K562 (cell line): Measurements from ENCODE around the gene CCDC137. TPM values are rescaled to one million over a fixed set of nuclear protein-coding genes. Genes with fewer than 3 reads are reported as not detected.

Experiments used
- CBFA2T3 ChIP-seq: fragments of 450-650 bp; IDR thresholded peaks from 2 replicates; pipeline ENCODE4 v1.6.1; 2017
- FOSL1 ChIP-seq: fragments of 200-800 bp; sonication (Bioruptor generic); conservative IDR thresholded peaks from 2 replicates; pipeline ENCODE4 v1.6.1; 2016; ENCODE audit warnings: missing genetic modification characterization, missing compliant biosample characterization
- MAZ ChIP-seq, 2 experiments: fragments of 450-650 bp in 1 of 2; sonication (generic) in 1 of 2; formaldehyde crosslinking; IDR thresholded peaks in 1 of 2; conservative IDR thresholded peaks in 1 of 2; 2 replicates each; pipeline versions ENCODE4 v1.4.0 to v1.5.0; 2020; ENCODE audit warnings: mild to moderate bottlenecking in 1 of 2, missing genetic modification reagents in 1 of 2
- NBN ChIP-seq: fragments of 450-650 bp; IDR thresholded peaks from 2 replicates; pipeline ENCODE4 v1.6.1; 2016; ENCODE audit warnings: low read depth, mild to moderate bottlenecking
- NCOA2 ChIP-seq, 2 experiments: fragments of 450-650 bp; IDR thresholded peaks; 2 replicates each; pipeline ENCODE4 v1.6.1; 2018; ENCODE audit warnings: mild to moderate bottlenecking in 2 of 2, moderate library complexity in 1 of 2; ENCODE audit not compliant: partially characterized antibody in 2 of 2
- SNRNP70 ChIP-seq: fragments of 200-400 bp; formaldehyde crosslinking; optimal IDR thresholded peaks from 2 replicates; pipeline ENCODE3; 2017; ENCODE audit warnings: low read depth, low read length
- ZEB2 ChIP-seq: fragments of 450-650 bp; IDR thresholded peaks from 2 replicates; pipeline ENCODE4 v1.6.1; 2016
- polyA plus RNA-seq, 8 experiments: library from polyadenylated mRNA; depleted of rRNA in 4 of 8; stranded (reverse) in 5 of 8; unstranded in 3 of 8; fragments of >200 nt; fragmentation: Nextera tagmentation in 2 of 8; fragmentation: Illumina TruSeq in 1 of 8; extraction: Ambion mirVana in 2 of 8; extraction: Trizol in 1 of 8; gene quantifications; 2 replicates each; pipeline versions ENCODE4 v1.2.1 to v1.2.3, GENCODE V29; 2011 to 2014; ENCODE audit warnings: inconsistent platforms in 1 of 8, missing spikeins in 1 of 8
- total RNA-seq, 7 experiments: library from RNA; depleted of rRNA in 6 of 7; stranded (reverse); fragments of >200 nt in 6 of 7; fragmentation: Illumina TruSeq in 2 of 7; extraction: Trizol in 2 of 7; gene quantifications; 2 replicates each; pipeline versions ENCODE4 v1.2.1 to v1.2.3, GENCODE V29; 2011 to 2021; ENCODE audit warnings: low replicate concordance in 1 of 7
- TF ChIP-seq, protein P1 (sequence below): fragments of 250-450 bp; sonication (Bioruptor Pico); IDR thresholded peaks from 2 replicates; pipeline ENCODE4 v1.5.0; 2021
- TF ChIP-seq, protein P2 (sequence below): fragments of 450-650 bp; IDR thresholded peaks from 2 replicates; pipeline ENCODE4 v1.6.1; 2016; ENCODE audit warnings: low read depth
- TF ChIP-seq, protein P3 (sequence below), 2 experiments: fragments of 250-450 bp in 1 of 2; fragments of 450-650 bp in 1 of 2; sonication (Bioruptor Pico) in 1 of 2; IDR thresholded peaks; 2 replicates each; pipeline versions ENCODE4 v1.6.1 to v1.8.0; 2016 to 2021; ENCODE audit warnings: mild to moderate bottlenecking in 2 of 2, moderate library complexity in 2 of 2, missing compliant biosample characterization in 1 of 2, missing genetic modification characterization in 1 of 2
- TF ChIP-seq, protein P4 (sequence below): sonication (generic); formaldehyde crosslinking; IDR thresholded peaks from 2 replicates; pipeline ENCODE4 v1.8.0; 2022; ENCODE audit warnings: missing genetic modification reagents, mild to moderate bottlenecking, moderate library complexity, borderline replicate concordance
- TF ChIP-seq, protein P5 (sequence below): fragments of 250-450 bp; sonication (Bioruptor Pico); IDR thresholded peaks from 2 replicates; pipeline ENCODE4 v1.4.0; 2020; ENCODE audit warnings: borderline replicate concordance

Gene CCDC137
- total and polyA plus RNA-seq, 9 of the 15 experiments (the other 6 are each of a cell fraction or from before 2014, with no cell fraction given), result 2.3 to 68.1 (median 38.3) TPM

DNA sequence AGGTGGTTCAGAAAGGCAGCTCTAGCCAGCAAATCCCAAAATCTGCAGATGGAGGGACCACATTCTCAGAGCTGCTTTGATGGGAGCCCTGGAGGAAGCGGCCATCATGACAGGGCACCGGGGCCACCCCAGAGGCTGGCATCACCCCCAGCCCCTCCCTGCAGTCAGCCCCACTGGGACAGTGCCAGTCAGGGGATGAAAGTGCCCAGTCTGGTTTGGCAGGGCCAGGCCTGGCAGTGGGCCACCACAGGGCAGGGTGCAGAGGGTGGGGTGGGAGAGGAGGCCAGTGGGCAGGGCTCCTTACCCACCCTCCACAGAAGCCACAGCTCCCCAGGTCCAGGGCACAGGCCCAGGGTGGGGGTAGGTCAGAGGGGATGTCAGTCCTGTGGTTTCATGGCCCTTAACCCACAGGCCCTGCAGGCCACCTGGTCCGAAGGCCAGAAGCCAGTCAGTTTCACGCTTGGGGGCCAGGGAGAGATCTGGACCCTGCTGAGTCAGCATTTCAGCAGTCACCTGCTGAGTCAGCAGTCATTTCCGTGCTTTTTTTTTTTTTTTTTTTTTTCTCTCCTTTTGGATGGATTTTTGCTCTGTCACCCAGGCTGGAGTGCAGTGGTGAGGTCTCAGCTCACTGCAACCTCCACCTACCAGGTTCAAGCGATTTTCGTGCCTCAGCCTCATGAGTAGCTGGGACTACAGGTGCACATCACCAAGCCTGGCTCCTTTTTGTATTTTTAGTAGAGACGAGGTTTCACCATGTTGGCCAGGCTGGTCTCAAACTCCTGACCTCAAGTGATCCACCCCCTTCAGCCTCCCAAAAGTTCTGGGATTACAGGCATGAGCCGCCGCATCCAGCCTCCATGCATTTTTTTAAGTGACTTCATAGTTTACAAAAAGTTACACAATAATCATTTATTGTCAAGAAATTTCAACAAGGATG, 55.9 kb downstream of the CCDC137 start (continued):
- TF ChIP-seq, protein P1, sequence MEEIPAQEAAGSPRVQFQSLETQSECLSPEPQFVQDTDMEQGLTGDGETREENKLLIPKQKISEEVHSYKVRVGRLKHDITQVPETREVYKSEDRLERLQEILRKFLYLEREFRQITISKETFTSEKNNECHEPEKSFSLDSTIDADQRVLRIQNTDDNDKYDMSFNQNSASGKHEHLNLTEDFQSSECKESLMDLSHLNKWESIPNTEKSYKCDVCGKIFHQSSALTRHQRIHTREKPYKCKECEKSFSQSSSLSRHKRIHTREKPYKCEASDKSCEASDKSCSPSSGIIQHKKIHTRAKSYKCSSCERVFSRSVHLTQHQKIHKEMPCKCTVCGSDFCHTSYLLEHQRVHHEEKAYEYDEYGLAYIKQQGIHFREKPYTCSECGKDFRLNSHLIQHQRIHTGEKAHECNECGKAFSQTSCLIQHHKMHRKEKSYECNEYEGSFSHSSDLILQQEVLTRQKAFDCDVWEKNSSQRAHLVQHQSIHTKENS (CRISPR knock-in tag), result no peak
- peak; percentile 51; the same call in 1 of the 2 replicates for TF ChIP-seq NBN
- TF ChIP-seq, protein P2, sequence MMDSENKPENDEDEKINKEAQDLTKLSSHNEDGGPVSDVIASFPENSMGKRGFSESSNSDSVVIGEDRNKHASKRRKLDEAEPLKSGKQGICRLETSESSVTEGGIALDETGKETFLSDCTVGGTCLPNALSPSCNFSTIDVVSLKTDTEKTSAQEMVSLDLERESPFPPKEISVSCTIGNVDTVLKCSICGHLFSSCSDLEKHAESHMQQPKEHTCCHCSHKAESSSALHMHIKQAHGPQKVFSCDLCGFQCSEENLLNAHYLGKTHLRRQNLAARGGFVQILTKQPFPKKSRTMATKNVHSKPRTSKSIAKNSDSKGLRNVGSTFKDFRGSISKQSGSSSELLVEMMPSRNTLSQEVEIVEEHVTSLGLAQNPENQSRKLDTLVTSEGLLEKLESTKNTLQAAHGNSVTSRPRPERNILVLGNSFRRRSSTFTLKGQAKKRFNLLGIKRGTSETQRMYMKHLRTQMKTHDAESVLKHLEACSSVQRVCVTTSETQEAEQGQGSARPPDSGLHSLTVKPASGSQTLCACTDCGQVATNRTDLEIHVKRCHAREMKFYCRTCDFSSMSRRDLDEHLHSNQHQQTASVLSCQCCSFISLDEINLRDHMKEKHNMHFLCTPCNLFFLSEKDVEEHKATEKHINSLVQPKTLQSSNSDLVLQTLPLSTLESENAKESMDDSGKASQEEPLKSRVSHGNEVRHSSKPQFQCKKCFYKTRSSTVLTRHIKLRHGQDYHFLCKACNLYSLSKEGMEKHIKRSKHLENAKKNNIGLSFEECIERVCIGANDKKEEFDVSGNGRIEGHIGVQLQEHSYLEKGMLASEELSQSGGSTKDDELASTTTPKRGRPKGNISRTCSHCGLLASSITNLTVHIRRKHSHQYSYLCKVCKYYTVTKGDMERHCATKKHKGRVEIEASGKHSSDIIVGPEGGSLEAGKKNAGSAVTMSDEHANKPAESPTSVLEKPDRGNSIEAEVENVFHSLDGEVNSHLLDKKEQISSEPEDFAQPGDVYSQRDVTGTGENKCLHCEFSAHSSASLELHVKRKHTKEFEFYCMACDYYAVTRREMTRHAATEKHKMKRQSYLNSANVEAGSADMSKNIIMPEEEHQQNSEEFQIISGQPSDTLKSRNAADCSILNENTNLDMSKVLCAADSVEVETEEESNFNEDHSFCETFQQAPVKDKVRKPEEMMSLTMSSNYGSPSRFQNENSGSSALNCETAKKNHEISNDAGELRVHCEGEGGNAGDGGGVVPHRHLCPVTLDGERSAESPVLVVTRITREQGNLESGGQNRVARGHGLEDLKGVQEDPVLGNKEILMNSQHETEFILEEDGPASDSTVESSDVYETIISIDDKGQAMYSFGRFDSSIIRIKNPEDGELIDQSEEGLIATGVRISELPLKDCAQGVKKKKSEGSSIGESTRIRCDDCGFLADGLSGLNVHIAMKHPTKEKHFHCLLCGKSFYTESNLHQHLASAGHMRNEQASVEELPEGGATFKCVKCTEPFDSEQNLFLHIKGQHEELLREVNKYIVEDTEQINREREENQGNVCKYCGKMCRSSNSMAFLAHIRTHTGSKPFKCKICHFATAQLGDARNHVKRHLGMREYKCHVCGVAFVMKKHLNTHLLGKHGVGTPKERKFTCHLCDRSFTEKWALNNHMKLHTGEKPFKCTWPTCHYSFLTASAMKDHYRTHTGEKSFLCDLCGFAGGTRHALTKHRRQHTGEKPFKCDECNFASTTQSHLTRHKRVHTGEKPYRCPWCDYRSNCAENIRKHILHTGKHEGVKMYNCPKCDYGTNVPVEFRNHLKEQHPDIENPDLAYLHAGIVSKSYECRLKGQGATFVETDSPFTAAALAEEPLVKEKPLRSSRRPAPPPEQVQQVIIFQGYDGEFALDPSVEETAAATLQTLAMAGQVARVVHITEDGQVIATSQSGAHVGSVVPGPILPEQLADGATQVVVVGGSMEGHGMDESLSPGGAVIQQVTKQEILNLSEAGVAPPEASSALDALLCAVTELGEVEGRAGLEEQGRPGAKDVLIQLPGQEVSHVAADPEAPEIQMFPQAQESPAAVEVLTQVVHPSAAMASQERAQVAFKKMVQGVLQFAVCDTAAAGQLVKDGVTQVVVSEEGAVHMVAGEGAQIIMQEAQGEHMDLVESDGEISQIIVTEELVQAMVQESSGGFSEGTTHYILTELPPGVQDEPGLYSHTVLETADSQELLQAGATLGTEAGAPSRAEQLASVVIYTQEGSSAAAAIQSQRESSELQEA, result no peak
- TF ChIP-seq FOSL1 (tag), result peak; percentile 70
- TF ChIP-seq, protein P3, sequence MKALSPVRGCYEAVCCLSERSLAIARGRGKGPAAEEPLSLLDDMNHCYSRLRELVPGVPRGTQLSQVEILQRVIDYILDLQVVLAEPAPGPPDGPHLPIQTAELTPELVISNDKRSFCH (CRISPR knock-in tag; IDR thresholded peaks at IDR 0.05), result no peak
- TF ChIP-seq, protein P3 (tag; IDR thresholded peaks at IDR 0.05), result no peak
- TF ChIP-seq, protein P4, sequence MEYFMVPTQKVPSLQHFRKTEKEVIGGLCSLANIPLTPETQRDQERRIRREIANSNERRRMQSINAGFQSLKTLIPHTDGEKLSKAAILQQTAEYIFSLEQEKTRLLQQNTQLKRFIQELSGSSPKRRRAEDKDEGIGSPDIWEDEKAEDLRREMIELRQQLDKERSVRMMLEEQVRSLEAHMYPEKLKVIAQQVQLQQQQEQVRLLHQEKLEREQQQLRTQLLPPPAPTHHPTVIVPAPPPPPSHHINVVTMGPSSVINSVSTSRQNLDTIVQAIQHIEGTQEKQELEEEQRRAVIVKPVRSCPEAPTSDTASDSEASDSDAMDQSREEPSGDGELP, result peak; percentile 71
- no peak for TF ChIP-seq NCOA2 (IDR thresholded peaks at IDR 0.05; ENCODE audit: partially characterized antibody in 2 of 2)
- TF ChIP-seq MAZ (CRISPR knock-in tag; conservative IDR thresholded peaks at IDR 0.05 in 1 of 2, IDR thresholded peaks at IDR 0.05 in 1 of 2), result 0 out of 4 replicates have a peak, but pooled peaks of 1 of the 2 experiments have one; percentile 27
- TF ChIP-seq SNRNP70, result peak; percentile 21
- TF ChIP-seq CBFA2T3, result peak; percentile 53; the same call in 1 of the 2 replicates
- peak; percentile 17; the same call in 1 of the 2 replicates for TF ChIP-seq ZEB2
- TF ChIP-seq, protein P5, sequence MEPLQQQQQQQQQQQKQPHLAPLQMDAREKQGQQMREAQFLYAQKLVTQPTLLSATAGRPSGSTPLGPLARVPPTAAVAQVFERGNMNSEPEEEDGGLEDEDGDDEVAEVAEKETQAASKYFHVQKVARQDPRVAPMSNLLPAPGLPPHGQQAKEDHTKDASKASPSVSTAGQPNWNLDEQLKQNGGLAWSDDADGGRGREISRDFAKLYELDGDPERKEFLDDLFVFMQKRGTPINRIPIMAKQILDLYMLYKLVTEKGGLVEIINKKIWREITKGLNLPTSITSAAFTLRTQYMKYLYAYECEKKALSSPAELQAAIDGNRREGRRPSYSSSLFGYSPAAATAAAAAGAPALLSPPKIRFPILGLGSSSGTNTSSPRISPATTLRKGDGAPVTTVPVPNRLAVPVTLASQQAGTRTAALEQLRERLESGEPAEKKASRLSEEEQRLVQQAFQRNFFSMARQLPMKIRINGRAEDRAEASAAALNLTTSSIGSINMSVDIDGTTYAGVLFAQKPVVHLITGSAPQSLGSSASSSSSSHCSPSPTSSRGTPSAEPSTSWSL (CRISPR knock-in tag), result no peak
